B cell (primary cell): ENCODE data around the gene FUBP3. TPM values are rescaled to one million over a fixed set of nuclear protein-coding genes. Genes with fewer than 3 reads are reported as not detected.

ENCODE experiments used
- ATAC-seq: fragments of 200-7000 bp; cut with Tn5 transposase; one replicate; pipeline ENCODE4 v1.10.0; 2021; ENCODE audit warnings: low read depth, mild to moderate bottlenecking, moderate number of reproducible peaks, moderate library complexity
- CTCF ChIA-PET: fragments of 350-600 bp; sonication (Branson Sonifier 250); formaldehyde crosslinking; loops from one replicate; lab custom pipeline; 2021; ENCODE audit warnings: antibody characterized with exemption, inconsistent platforms; lab: Charles Lee
- POLR2A ChIA-PET: fragments of 350-600 bp; sonication (Branson Sonifier 250); formaldehyde crosslinking; loops from one replicate; lab custom pipeline; 2021; ENCODE audit warnings: antibody characterized with exemption; lab: Charles Lee
- DNase-seq: peaks from one replicate; pipeline ENCODE4 v3.0.0; 2013
- H2AFZ ChIP-seq: 2 replicates; pipeline ENCODE4 v1.6.1; 2012; ENCODE audit warnings: mild to moderate bottlenecking, low read depth, low read length; ENCODE audit not compliant: insufficient read depth, poor library complexity, severe bottlenecking
- H3K27ac ChIP-seq, 2 donors: 1 replicate in 1 of 2; 2 replicates in 1 of 2; pipeline ENCODE4 v1.5.1; 2012 to 2013; ENCODE audit warnings: low read length in 2 of 2, mild to moderate bottlenecking in 2 of 2, moderate library complexity in 1 of 2
- H3K27me3 ChIP-seq, 4 experiments: fragments of 200-600 bp in 1 of 4; sonication (generic) in 1 of 4; replicated peaks in 1 of 4; 1 replicate in 2 of 4; 2 replicates in 2 of 4; pipeline versions ENCODE4 v1.6.1 to v1.7.0; 2013 to 2016; ENCODE audit warnings: low read length in 3 of 4, mild to moderate bottlenecking in 2 of 4, mixed read lengths in 1 of 4, moderate library complexity in 1 of 4; ENCODE audit not compliant: insufficient read depth in 4 of 4, control insufficient read depth in 3 of 4; ENCODE audit errors: control extremely low read depth in 1 of 4
- H3K36me3 ChIP-seq, 2 experiments: replicated peaks in 1 of 2; 1 replicate in 1 of 2; 2 replicates in 1 of 2; pipeline versions ENCODE4 v1.6.1 to v1.7.1; 2013; ENCODE audit warnings: low read length in 1 of 2; ENCODE audit not compliant: insufficient read depth in 2 of 2, control insufficient read depth in 1 of 2; ENCODE audit errors: control extremely low read depth in 1 of 2, extremely low read depth in 1 of 2
- H3K4me1 ChIP-seq, 2 donors: fragments of 200-600 bp in 1 of 2; sonication (generic) in 1 of 2; 1 replicate in 1 of 2; 2 replicates in 1 of 2; pipeline versions ENCODE4 v1.5.1 to v1.6.1; 2013 to 2017; ENCODE audit warnings: low read length in 2 of 2; ENCODE audit not compliant: control insufficient read depth in 2 of 2, insufficient read depth in 2 of 2
- H3K4me2 ChIP-seq: replicated peaks from 2 replicates; pipeline ENCODE3; 2012; ENCODE audit warnings: mild to moderate bottlenecking, low read depth, low read length; ENCODE audit not compliant: poor library complexity, severe bottlenecking
- H3K4me3 ChIP-seq, 5 experiments: fragments of 200-600 bp in 1 of 5; sonication (generic) in 1 of 5; 1 replicate in 3 of 5; 2 replicates in 2 of 5; pipeline versions ENCODE4 v1.5.1 to v1.7.0; 2011 to 2016; ENCODE audit warnings: low read length in 4 of 5, mild to moderate bottlenecking in 4 of 5, low read depth in 2 of 5, control low read depth in 1 of 5, moderate library complexity in 1 of 5; ENCODE audit not compliant: insufficient read depth in 1 of 5; ENCODE audit errors: control extremely low read depth in 1 of 5, extremely low read depth in 1 of 5
- H3K79me2 ChIP-seq: fragments of 200-600 bp; sonication (generic); one replicate; pipeline ENCODE4 v1.6.0; 2016; ENCODE audit warnings: low read length; ENCODE audit not compliant: control insufficient read depth, insufficient read depth
- H3K9ac ChIP-seq: fragments of 200-600 bp; sonication (generic); 2 replicates; pipeline ENCODE4 v1.6.1; 2017; ENCODE audit warnings: mild to moderate bottlenecking, low read length, moderate library complexity
- H3K9me3 ChIP-seq, 3 donors: one replicate each; pipeline versions ENCODE4 v1.6.1 to v1.7.1; 2013; ENCODE audit warnings: low read length in 2 of 3; ENCODE audit not compliant: control insufficient read depth in 2 of 3, insufficient read depth in 1 of 3; ENCODE audit errors: control extremely low read depth in 1 of 3
- H4K20me1 ChIP-seq: 2 replicates; pipeline ENCODE4 v1.6.0; 2012; ENCODE audit warnings: mild to moderate bottlenecking, low read length; ENCODE audit not compliant: insufficient read depth, control insufficient read depth, poor library complexity, severe bottlenecking
- H3K27ac Mint-ChIP-seq: one replicate; pipeline ENCODE4 v1.8.0; 2021; ENCODE audit warnings: mixed read lengths
- H3K27me3 Mint-ChIP-seq: one replicate; pipeline ENCODE4 v1.8.0; 2021; ENCODE audit warnings: mixed read lengths
- H3K4me1 Mint-ChIP-seq: one replicate; pipeline ENCODE4 v1.8.0; 2021; ENCODE audit warnings: mixed read lengths
- H3K4me3 Mint-ChIP-seq: one replicate; pipeline ENCODE4 v1.8.0; 2021; ENCODE audit warnings: mixed read lengths
- H3K9me3 Mint-ChIP-seq: one replicate; pipeline ENCODE4 v1.8.0; 2022; ENCODE audit warnings: mixed read lengths; ENCODE audit not compliant: insufficient read depth
- EZH2 ChIP-seq: IDR thresholded peaks from 2 replicates; pipeline ENCODE4 v1.6.1; 2012; ENCODE audit warnings: borderline replicate concordance, low read depth, mild to moderate bottlenecking, moderate library complexity, low read length; ENCODE audit not compliant: insufficient read depth, poor library complexity, severe bottlenecking
- WGBS: methylation state at CpG from one replicate; pipeline ENCODE4 v1.1.5; 2013; ENCODE audit warnings: missing lambda C conversion rate; ENCODE audit not compliant: insufficient coverage; 5-methylcytosine and 5-hydroxymethylcytosine counted together
- intact Hi-C: fragments of 100-400 bp; cut with micrococcal nuclease; formaldehyde crosslinking; loops from one replicate; pipeline ENCODE4 v1.10.0; 2022
- polyA plus RNA-seq: library from polyadenylated mRNA; depleted of rRNA; stranded (reverse); fragments of >200 nt; gene quantifications from 2 replicates; pipeline ENCODE4 v1.2.3, GENCODE V29; 2012
- total RNA-seq, 2 donors: library from RNA; stranded (reverse); fragments of 120-200 nt in 1 of 2; gene quantifications; 1 replicate in 1 of 2; 2 replicates in 1 of 2; pipeline versions ENCODE4 v1.2.3 to v1.2.4, GENCODE V29; 2013 to 2022
- TF ChIP-seq, protein P1 (sequence below): fragments of 200-600 bp; IDR thresholded peaks from one replicate; pipeline ENCODE4 v1.8.0; 2022; ENCODE audit warnings: antibody characterized with exemption, mild to moderate bottlenecking

The FUBP3 gene
- total and polyA plus RNA-seq, 2 donors (not counting 1 experiment from before 2014, with no cell fraction given): 45.7 to 79.4 TPM

DNA sequence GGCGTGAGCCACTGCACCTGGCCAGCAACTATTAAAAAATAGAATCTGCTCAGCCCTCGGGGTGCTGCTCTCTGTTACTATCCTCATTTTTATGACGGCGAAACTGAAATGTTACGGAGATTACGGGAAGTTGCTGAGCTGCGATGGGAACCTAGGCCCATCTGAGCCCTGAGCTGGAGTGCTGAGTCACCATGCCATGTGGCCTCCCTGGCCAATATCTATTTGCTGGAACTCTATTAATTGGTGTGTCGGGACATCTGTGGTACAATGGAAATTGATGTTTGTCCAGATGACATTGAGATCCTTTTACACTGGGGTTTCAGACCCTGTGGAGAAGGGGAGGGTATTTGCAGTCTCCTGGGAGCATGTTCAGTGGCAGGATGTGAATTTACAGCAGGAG, 93.1 kb downstream of the FUBP3 start:
- Mint-ChIP-seq H3K27me3 (peaks cover 20% of the 10 kb centered on the region), H3K27ac (no peak overlapping the region), H3K9me3 (no peaks in the 10 kb centered on the region), H3K4me3 (no peak overlapping the region), H3K4me1 (no peaks in the 10 kb centered on the region)
- no peak overlapping the region for H3K4me3 ChIP-seq
- H3K4me1 ChIP-seq: no peaks in the 10 kb centered on the region
- WGBS: 93% methylated on average over 7 of the region's 8 CpGs
- no peak overlapping the region for H3K27ac ChIP-seq
- no peaks in the 10 kb centered on the region for H3K36me3 ChIP-seq
- intact Hi-C loops: no loop called here
- H3K9me3 ChIP-seq: no peaks in the 10 kb centered on the region
- no peaks in the 10 kb centered on the region for H4K20me1 ChIP-seq
- DNase-seq (no peak), ATAC-seq (no peak)
- H3K79me2 ChIP-seq: no peaks in the 10 kb centered on the region
- no peak overlapping the region for H3K9ac ChIP-seq
- H3K4me2 ChIP-seq: no peak overlapping the region
- POLR2A ChIA-PET: no interaction called here
- CTCF ChIA-PET: interaction anchor here (1.3 kb wide), 1 partner anchor 10 kb away, joined by 3 read pairs; no protein-coding TSS in a partner anchor
- TF ChIP-seq, protein P1, sequence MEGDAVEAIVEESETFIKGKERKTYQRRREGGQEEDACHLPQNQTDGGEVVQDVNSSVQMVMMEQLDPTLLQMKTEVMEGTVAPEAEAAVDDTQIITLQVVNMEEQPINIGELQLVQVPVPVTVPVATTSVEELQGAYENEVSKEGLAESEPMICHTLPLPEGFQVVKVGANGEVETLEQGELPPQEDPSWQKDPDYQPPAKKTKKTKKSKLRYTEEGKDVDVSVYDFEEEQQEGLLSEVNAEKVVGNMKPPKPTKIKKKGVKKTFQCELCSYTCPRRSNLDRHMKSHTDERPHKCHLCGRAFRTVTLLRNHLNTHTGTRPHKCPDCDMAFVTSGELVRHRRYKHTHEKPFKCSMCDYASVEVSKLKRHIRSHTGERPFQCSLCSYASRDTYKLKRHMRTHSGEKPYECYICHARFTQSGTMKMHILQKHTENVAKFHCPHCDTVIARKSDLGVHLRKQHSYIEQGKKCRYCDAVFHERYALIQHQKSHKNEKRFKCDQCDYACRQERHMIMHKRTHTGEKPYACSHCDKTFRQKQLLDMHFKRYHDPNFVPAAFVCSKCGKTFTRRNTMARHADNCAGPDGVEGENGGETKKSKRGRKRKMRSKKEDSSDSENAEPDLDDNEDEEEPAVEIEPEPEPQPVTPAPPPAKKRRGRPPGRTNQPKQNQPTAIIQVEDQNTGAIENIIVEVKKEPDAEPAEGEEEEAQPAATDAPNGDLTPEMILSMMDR: no peak
- no peak for TF ChIP-seq EZH2
- H2AFZ ChIP-seq: no peak overlapping the region
- H3K27me3 ChIP-seq: peaks cover 0 to 13% (median 6%) of the 10 kb centered on the region in 4 experiments

DNA sequence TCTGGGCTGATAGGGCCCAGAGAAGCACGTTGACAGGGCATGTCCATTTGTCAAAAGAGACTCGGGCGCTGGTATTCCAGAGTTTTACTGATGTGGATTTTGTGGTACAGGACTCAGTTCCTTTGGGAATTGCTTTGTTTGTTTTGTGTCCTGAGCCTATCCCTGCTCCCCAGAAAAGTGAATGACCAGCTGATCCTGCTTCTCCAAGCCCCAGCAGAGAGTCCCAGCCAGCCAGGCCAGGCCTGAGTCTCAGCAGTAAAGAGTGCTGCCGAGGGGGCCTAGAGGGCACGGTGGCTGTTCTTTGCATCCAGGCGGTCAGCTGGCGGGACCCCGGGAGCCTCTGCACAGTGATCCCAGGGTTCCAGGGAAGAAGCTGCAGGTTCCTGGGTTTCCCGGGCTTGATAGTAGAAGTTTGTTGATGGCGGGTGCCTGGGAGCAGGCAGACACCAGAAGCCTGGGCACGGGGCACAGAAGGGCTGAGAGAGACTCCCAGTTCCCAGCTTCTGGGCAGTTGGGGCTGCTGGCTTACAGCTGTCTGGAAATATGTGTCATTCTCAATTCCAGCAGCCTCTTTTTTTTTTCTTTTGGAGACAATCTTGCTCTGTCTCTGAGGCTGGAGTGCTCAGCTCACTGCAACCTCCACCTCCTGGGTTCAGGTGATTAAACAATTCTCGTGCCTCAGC, 93.7 kb downstream of the FUBP3 start:
- Histone ChIP-seq H4K20me1 (no peaks in the 10 kb centered on the region), H2AFZ (no peak overlapping the region), H3K4me1 (no peaks in the 10 kb centered on the region), H3K27me3 (peaks cover 0 to 7% (median 3%) of the 10 kb centered on the region in 4 experiments), H3K9me3 (no peaks in the 10 kb centered on the region), H3K36me3 (no peaks in the 10 kb centered on the region), H3K79me2 (no peaks in the 10 kb centered on the region), H3K27ac (no peak overlapping the region), H3K9ac (no peak overlapping the region), H3K4me3 (no peak overlapping the region), H3K4me2 (no peak overlapping the region)
- POLR2A ChIA-PET: no interaction called here
- intact Hi-C loops: no loop called here
- no peak for TF ChIP-seq EZH2
- TF ChIP-seq, protein P1: no peak
- no peak for DNase-seq
- no peak for ATAC-seq
- Mint-ChIP-seq H3K27ac (no peak overlapping the region), H3K4me1 (no peaks in the 10 kb centered on the region), H3K27me3 (peaks cover 17% of the 10 kb centered on the region), H3K9me3 (no peaks in the 10 kb centered on the region), H3K4me3 (no peak overlapping the region)
- WGBS: 97% methylated on average over 9 of the region's 12 CpGs
- CTCF ChIA-PET: interaction anchor here (0.6 to 1.3 kb wide), 2 partner anchors 9 to 175 kb away, joined by 3 to 5 read pairs; no protein-coding TSS in a partner anchor
